HepG2 (cell line): ENCODE measurements around the gene MYL6. TPM values are rescaled to one million over a fixed set of nuclear protein-coding genes. Genes with fewer than 3 reads are reported as not detected.

Experiments used
- ATAC-seq: fragments of 200-7000 bp; cut with Tn5 transposase; 3 replicates; pipeline ENCODE4 v1.9.1; 2020; ENCODE audit warnings: mild to moderate bottlenecking, moderate library complexity
- BruUV-seq: library from RNA; stranded (reverse); fragments of 400-500 nt; replicated peaks from 2 replicates; lab custom pipeline; 2021; lab: Mats Ljungman, UMichigan
- CTCF ChIA-PET: fragments of 300-600 bp; formaldehyde crosslinking; extraction: SDS; loops from one replicate; lab custom pipeline; 2021; ENCODE audit warnings: low total read pairs, inconsistent platforms, low intra/inter-chr PET ratio; lab: Yijun Ruan, JAX
- POLR2A ChIA-PET: fragments of 350-600 bp; sonication (Branson Sonifier 250); formaldehyde crosslinking; loops from one replicate; lab custom pipeline; 2020; ENCODE audit warnings: antibody characterized with exemption, inconsistent platforms; lab: Yijun Ruan, JAX
- DNase-seq: peaks from one replicate; pipeline ENCODE4 v3.0.0-alpha.2; 2015; ENCODE audit warnings: low spot score
- FAIRE-seq: peaks from 3 replicates; lab custom pipeline; 2011; peaks lifted over from hg19 to GRCh38; lab: Jason Lieb, UNC
- H2AFZ ChIP-seq: one replicate; pipeline ENCODE4 v1.6.1; 2011; ENCODE audit warnings: low read length, inconsistent platforms
- H3K27ac ChIP-seq: fragments of 300-600 bp; 3 replicates; pipeline ENCODE4 v1.8.0; 2011; ENCODE audit warnings: mixed run types, mild to moderate bottlenecking, mixed read lengths, low read length, inconsistent platforms; ENCODE audit not compliant: insufficient read depth; ENCODE audit errors: extremely low read length
- H3K27me3 ChIP-seq, 2 experiments: fragments of 200-600 bp in 1 of 2; 2 replicates in 1 of 2; 3 replicates in 1 of 2; pipeline versions ENCODE4 v1.6.0 to v1.8.0; 2011; ENCODE audit warnings: low read length in 2 of 2, mild to moderate bottlenecking in 2 of 2, moderate library complexity in 2 of 2, inconsistent platforms in 1 of 2; ENCODE audit not compliant: insufficient read depth in 2 of 2, control insufficient read depth in 1 of 2
- H3K36me3 ChIP-seq, 2 experiments: fragments of 200-600 bp in 1 of 2; replicated peaks in 1 of 2; 2 replicates in 1 of 2; 3 replicates in 1 of 2; pipeline versions ENCODE4 v1.5.1 to v1.8.0; 2011; ENCODE audit warnings: low read length in 2 of 2, inconsistent platforms in 1 of 2; ENCODE audit not compliant: insufficient read depth in 2 of 2, control insufficient read depth in 1 of 2
- H3K4me1 ChIP-seq: 2 replicates; pipeline ENCODE4 v1.5.1; 2012; ENCODE audit warnings: low read length, inconsistent platforms; ENCODE audit not compliant: insufficient read depth
- H3K4me2 ChIP-seq: 2 replicates; pipeline ENCODE4 v1.6.0; 2011; ENCODE audit warnings: low read depth, low read length, inconsistent platforms
- H3K4me3 ChIP-seq, 3 experiments: fragments of 200-600 bp in 1 of 3; sonication (generic), shearing (Covaris generic) in 1 of 3; replicated peaks in 1 of 3; 2 replicates each; pipeline ENCODE4 v1.5.1; 2011 to 2016; ENCODE audit warnings: low read length in 3 of 3, inconsistent platforms in 2 of 3, low read depth in 2 of 3, mild to moderate bottlenecking in 2 of 3, control low read depth in 1 of 3, mixed read lengths in 1 of 3; ENCODE audit not compliant: insufficient read depth in 1 of 3
- H3K79me2 ChIP-seq: one replicate; pipeline ENCODE4 v1.6.1; 2011; ENCODE audit warnings: low read length, inconsistent platforms; ENCODE audit not compliant: insufficient read depth
- H3K9ac ChIP-seq: 2 replicates; pipeline ENCODE4 v1.6.0; 2011; ENCODE audit warnings: mild to moderate bottlenecking, low read depth, low read length, inconsistent platforms; ENCODE audit not compliant: insufficient read depth
- H3K9me3 ChIP-seq: 2 replicates; pipeline ENCODE4 v1.5.1; 2012; ENCODE audit warnings: mild to moderate bottlenecking, low read length
- H4K20me1 ChIP-seq: 2 replicates; pipeline ENCODE4 v1.6.0; 2011; ENCODE audit warnings: inconsistent platforms, mild to moderate bottlenecking, low read length, moderate library complexity; ENCODE audit not compliant: insufficient read depth
- BORCS8-MEF2B ChIP-seq: sonication (generic); formaldehyde crosslinking; IDR thresholded peaks from 2 replicates; pipeline ENCODE4 v1.8.0; 2022; ENCODE audit warnings: mild to moderate bottlenecking, missing genetic modification reagents
- IRF2 ChIP-seq: IDR thresholded peaks from 2 replicates; pipeline ENCODE4 v1.6.1; 2018; ENCODE audit warnings: missing genetic modification reagents, missing compliant biosample characterization
- KDM3A ChIP-seq: IDR thresholded peaks from 2 replicates; pipeline ENCODE4 v1.6.1; 2018; ENCODE audit warnings: low read depth, missing compliant biosample characterization
- KMT2B ChIP-seq: IDR thresholded peaks from 2 replicates; pipeline ENCODE4 v1.6.1; 2016; ENCODE audit warnings: missing genetic modification reagents, missing compliant biosample characterization
- MAFG ChIP-seq: sonication (generic); formaldehyde crosslinking; IDR thresholded peaks from 2 replicates; pipeline ENCODE4 v1.5.1; 2020; ENCODE audit warnings: mild to moderate bottlenecking, missing genetic modification reagents
- MED8 ChIP-seq: sonication (generic); formaldehyde crosslinking; IDR thresholded peaks from 2 replicates; pipeline ENCODE4 v1.8.1; 2023; ENCODE audit warnings: mild to moderate bottlenecking, missing genetic modification reagents; ENCODE audit not compliant: insufficient replicate concordance
- NFIB ChIP-seq: sonication (generic); formaldehyde crosslinking; IDR thresholded peaks from 2 replicates; pipeline ENCODE4 v1.9.0; 2021; ENCODE audit warnings: missing genetic modification reagents, mild to moderate bottlenecking, borderline replicate concordance
- POLR2AphosphoS2 ChIP-seq: IDR thresholded peaks from 2 replicates; pipeline ENCODE4 v1.6.1; 2011; ENCODE audit warnings: low read depth, low read length, improper control_type of control experiment
- RAD21 ChIP-seq: fragments of 450-650 bp; formaldehyde crosslinking; IDR thresholded peaks from 2 replicates; pipeline ENCODE4 v1.5.0; 2020; ENCODE audit warnings: mild to moderate bottlenecking
- SALL1 ChIP-seq: sonication (generic); formaldehyde crosslinking; IDR thresholded peaks from 2 replicates; pipeline ENCODE4 v1.8.0; 2022; ENCODE audit warnings: mild to moderate bottlenecking, missing genetic modification reagents
- ZBTB1 ChIP-seq: sonication (generic); formaldehyde crosslinking; IDR thresholded peaks from 2 replicates; pipeline ENCODE4 v1.4.0; 2020; ENCODE audit warnings: missing genetic modification reagents, borderline replicate concordance
- ZNF674 ChIP-seq: sonication (generic); formaldehyde crosslinking; IDR thresholded peaks from 2 replicates; pipeline ENCODE4 v1.5.0; 2020; ENCODE audit warnings: low read depth, mild to moderate bottlenecking, missing genetic modification reagents
- ZNF766 ChIP-seq: sonication (generic); formaldehyde crosslinking; IDR thresholded peaks from 2 replicates; pipeline ENCODE4 v1.5.0; 2020; ENCODE audit warnings: missing genetic modification reagents, borderline replicate concordance
- WGBS: methylation state at CpG from one replicate; pipeline ENCODE4 v1.1.6; 2017; ENCODE audit warnings: low lambda C conversion rate; 5-methylcytosine and 5-hydroxymethylcytosine counted together
- in situ Hi-C: cut with HindIII; loops from 2 replicates; pipeline ENCODE4 v1.10.0; 2017; ENCODE audit warnings: low pct_unique_long_range_greater_than_20kb; ENCODE audit not compliant: extremely low pct_ligation_motif_present
- intact Hi-C: fragments of 100-400 bp; cut with micrococcal nuclease; formaldehyde crosslinking; loops from one replicate; pipeline ENCODE4 v1.10.0; 2022; ENCODE audit not compliant: unreplicated experiment
- polyA plus RNA-seq, 8 experiments: library from polyadenylated mRNA; depleted of rRNA in 3 of 8; stranded (reverse) in 7 of 8; unstranded in 1 of 8; fragments of >200 nt; fragmentation: Illumina TruSeq in 4 of 8; extraction: Trizol in 4 of 8; gene quantifications; 2 replicates each; pipeline versions ENCODE4 v1.2.1 to v1.2.3, GENCODE V29; 2011 to 2016; ENCODE audit warnings: low read depth in 4 of 8, missing spikeins in 1 of 8, mixed read lengths in 1 of 8; ENCODE audit not compliant: insufficient read depth in 1 of 8
- total RNA-seq, 5 experiments: library from RNA; depleted of rRNA; stranded (reverse); fragments of >200 nt; fragmentation: Illumina TruSeq; extraction: Trizol; gene quantifications; 2 replicates each; pipeline ENCODE4 v1.2.3, GENCODE V29; 2016; ENCODE audit warnings: low read depth in 1 of 5
- TF ChIP-seq, protein P1 (sequence below): sonication (generic); formaldehyde crosslinking; IDR thresholded peaks from 2 replicates; pipeline ENCODE4 v1.4.0; 2020; ENCODE audit warnings: missing genetic modification reagents

The MYL6 gene
- total and polyA plus RNA-seq, 2 of the 13 experiments (the other 11 are each of a cell fraction or from before 2014, with no cell fraction given) = 1,127 to 1,192 TPM

DNA sequence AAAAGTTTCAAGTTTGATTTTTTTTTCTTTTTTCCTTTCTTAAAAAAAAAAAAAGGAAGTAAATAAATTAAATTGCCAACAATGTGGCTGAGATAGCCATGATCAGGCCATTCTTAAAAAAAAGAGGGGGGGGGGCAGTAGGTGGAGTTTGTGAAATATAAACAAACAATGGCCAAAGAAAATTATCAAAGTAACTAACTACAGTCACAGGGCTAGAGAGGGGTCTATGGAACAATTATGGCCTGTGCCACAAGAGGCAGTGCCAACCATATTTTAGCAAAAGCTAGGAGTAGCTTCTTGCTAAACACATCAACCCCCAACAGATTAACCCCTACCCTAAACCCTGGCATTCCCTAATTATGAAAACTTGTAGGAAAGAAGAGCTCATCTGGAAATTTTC lies 47.3 kb downstream of the MYL6 start:
- POLR2A ChIA-PET = interaction anchor here (1.1 to 3.6 kb wide), 5 partner anchors 16 to 155 kb away, joined by 3 to 34 read pairs (median 5); partner anchors contain the start of genes COQ10A, RNF41 and STAT2
- Histone ChIP-seq H3K4me2 (no peak overlapping the region), H3K4me1 (no peaks in the 10 kb centered on the region), H4K20me1 (no peaks in the 10 kb centered on the region), H2AFZ (no peak overlapping the region), H3K27ac (no peak overlapping the region), H3K9me3 (no peaks in the 10 kb centered on the region), H3K4me3 (no peak overlapping the region), H3K79me2 (no peaks in the 10 kb centered on the region), H3K9ac (no peak overlapping the region), H3K36me3 (peaks cover 22 to 46% of the 10 kb centered on the region in 2 experiments), H3K27me3 (no peaks in the 10 kb centered on the region)
- ATAC-seq (peak; percentile 35), DNase-seq (no peak), FAIRE-seq (no peak)
- in situ Hi-C loops (no loop called here), intact Hi-C loops (no loop called here)
- CTCF ChIA-PET = interaction anchor here (0.7 kb wide), 1 partner anchor 19 kb away, joined by 4 read pairs; the partner anchor contains the start of gene NABP2
- no TSS peak for BruUV-seq
- TF ChIP-seq KDM3A (CRISPR knock-in tag) = no peak

DNA sequence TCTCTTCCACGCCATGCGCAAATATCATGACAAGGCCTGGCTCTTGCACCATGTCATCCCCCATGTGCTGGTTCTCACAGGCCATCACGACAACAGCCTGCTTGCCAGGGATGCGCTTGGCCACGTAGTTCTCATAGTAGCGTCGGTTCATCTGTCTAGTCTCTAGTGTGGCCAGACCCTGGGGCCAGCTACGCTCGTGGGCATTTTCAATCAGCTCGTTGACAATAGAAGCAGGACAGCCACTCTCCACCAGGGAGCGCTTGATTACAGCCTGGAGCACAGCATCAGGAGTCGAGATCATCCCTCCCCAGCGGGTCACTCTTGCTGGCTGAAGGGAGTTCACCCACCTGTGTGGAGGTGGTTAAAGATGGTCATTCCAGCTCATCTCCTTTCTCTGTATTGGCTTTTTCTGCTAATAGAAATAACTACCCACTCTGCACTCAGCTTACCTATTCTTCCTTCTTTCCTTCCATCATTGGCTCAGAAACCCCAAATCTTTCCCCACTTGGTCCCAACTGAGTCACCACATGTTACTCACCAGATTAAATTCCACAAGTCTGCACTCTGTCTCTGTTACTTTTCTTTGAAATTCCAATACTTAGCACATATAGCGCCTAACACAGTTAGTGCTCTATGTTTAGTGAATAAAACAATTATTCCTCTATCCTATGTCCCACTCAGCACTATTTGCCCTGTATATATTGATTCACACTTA lies 48.5 kb downstream of the MYL6 start:
- ChIA-PET CTCF (interaction anchor here (1.3 to 1.7 kb wide), 2 partner anchors 17 to 52 kb away, joined by 5 to 15 read pairs; partner anchors contain the start of genes ANKRD52 and NABP2), POLR2A (interaction anchor here (0.7 to 3.6 kb wide), 9 partner anchors 9 to 154 kb away, joined by 3 to 34 read pairs (median 5); partner anchors contain the start of genes ANKRD52, COQ10A, RNF41 and STAT2)
- BruUV-seq = no TSS peak
- no peak overlapping the region for H3K4me2 ChIP-seq
- no peak overlapping the region for H3K9ac ChIP-seq
- ATAC-seq (peak; percentile 96), DNase-seq (peak; percentile 56), FAIRE-seq (peak; percentile 87)
- H3K4me1 ChIP-seq = no peaks in the 10 kb centered on the region
- H3K79me2 ChIP-seq = no peaks in the 10 kb centered on the region
- no peak overlapping the region for H2AFZ ChIP-seq
- H3K4me3 ChIP-seq = no peak overlapping the region
- 76% methylated on average over 11 of the region's 14 CpGs for WGBS
- no peaks in the 10 kb centered on the region for H3K27me3 ChIP-seq
- intact Hi-C loops = loop anchor here (2.0 kb wide), 1 partner anchor 14 kb away; the partner anchor contains the start of gene RNF41
- no peak overlapping the region for H3K27ac ChIP-seq
- H3K36me3 ChIP-seq = peaks cover 23 to 51% of the 10 kb centered on the region in 2 experiments
- H4K20me1 ChIP-seq = no peaks in the 10 kb centered on the region
- in situ Hi-C loops = no loop called here
- no peaks in the 10 kb centered on the region for H3K9me3 ChIP-seq
- TF ChIP-seq ZNF674 = no peak
- TF ChIP-seq ZBTB1 (CRISPR knock-in tag) = no peak
- TF ChIP-seq ZNF766 = no peak
- peak; percentile 58; the same call in 1 of the 2 replicates for TF ChIP-seq RAD21 (CRISPR knock-in tag)
- TF ChIP-seq KMT2B (CRISPR knock-in tag) = 0 out of 2 replicates have a peak, but pooled peaks have one; percentile 31
- peak; percentile 19; the same call in 1 of the 2 replicates for TF ChIP-seq BORCS8-MEF2B (CRISPR knock-in tag)
- TF ChIP-seq SALL1 (CRISPR knock-in tag) = peak; percentile 29; the same call in 1 of the 2 replicates
- TF ChIP-seq, protein P1, sequence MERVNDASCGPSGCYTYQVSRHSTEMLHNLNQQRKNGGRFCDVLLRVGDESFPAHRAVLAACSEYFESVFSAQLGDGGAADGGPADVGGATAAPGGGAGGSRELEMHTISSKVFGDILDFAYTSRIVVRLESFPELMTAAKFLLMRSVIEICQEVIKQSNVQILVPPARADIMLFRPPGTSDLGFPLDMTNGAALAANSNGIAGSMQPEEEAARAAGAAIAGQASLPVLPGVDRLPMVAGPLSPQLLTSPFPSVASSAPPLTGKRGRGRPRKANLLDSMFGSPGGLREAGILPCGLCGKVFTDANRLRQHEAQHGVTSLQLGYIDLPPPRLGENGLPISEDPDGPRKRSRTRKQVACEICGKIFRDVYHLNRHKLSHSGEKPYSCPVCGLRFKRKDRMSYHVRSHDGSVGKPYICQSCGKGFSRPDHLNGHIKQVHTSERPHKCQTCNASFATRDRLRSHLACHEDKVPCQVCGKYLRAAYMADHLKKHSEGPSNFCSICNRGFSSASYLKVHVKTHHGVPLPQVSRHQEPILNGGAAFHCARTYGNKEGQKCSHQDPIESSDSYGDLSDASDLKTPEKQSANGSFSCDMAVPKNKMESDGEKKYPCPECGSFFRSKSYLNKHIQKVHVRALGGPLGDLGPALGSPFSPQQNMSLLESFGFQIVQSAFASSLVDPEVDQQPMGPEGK = 0 out of 2 replicates have a peak, but pooled peaks have one; percentile 12
- no peak for TF ChIP-seq KDM3A (CRISPR knock-in tag)
- TF ChIP-seq NFIB (CRISPR knock-in tag) = no peak
- TF ChIP-seq MAFG (CRISPR knock-in tag) = no peak
- no peak for TF ChIP-seq MED8 (CRISPR knock-in tag)
- no peak for TF ChIP-seq POLR2AphosphoS2
- TF ChIP-seq IRF2 (CRISPR knock-in tag) = 0 out of 2 replicates have a peak, but pooled peaks have one; percentile 31
